Tibial artery (tissue), 4 donors: ENCODE results near the gene GPATCH11.

ENCODE experiments used
- DNase-seq, 2 donors: peaks; one replicate each; pipeline ENCODE4 v3.0.0-alpha.2; 2019
- H3K27ac ChIP-seq, 2 donors: fragments of 200-600 bp; sonication (generic) in 1 of 2; 1 replicate in 1 of 2; 2 replicates in 1 of 2; pipeline ENCODE4 v1.5.1; 2018 to 2019; ENCODE audit warnings: mild to moderate bottlenecking in 1 of 2
- H3K27me3 ChIP-seq, 2 donors: fragments of 200-600 bp; sonication (generic) in 1 of 2; one replicate each; pipeline versions ENCODE4 v1.5.1 to v1.6.0; 2016 to 2019
- H3K36me3 ChIP-seq, 3 donors: fragments of 200-600 bp; sonication (generic) in 2 of 3; one replicate each; pipeline ENCODE4 v1.5.1; 2016 to 2019; ENCODE audit warnings: mild to moderate bottlenecking in 2 of 3
- H3K4me1 ChIP-seq, 4 donors: fragments of 200-600 bp; sonication (generic) in 2 of 4; 1 replicate in 3 of 4; 2 replicates in 1 of 4; pipeline ENCODE4 v1.5.1; 2016 to 2019
- H3K4me3 ChIP-seq, 2 donors: fragments of 200-600 bp; sonication (generic) in 1 of 2; 1 replicate in 1 of 2; 2 replicates in 1 of 2; pipeline ENCODE4 v1.5.1; 2018 to 2019; ENCODE audit warnings: mild to moderate bottlenecking in 2 of 2
- H3K9me3 ChIP-seq, 3 donors: fragments of 200-600 bp; sonication (generic) in 1 of 3; one replicate each; pipeline ENCODE4 v1.5.1; 2016 to 2019
- intact Hi-C: fragments of 100-400 bp; cut with DNase I; formaldehyde crosslinking; loops from one replicate; pipeline ENCODE4 v1.15.0; 2023; ENCODE audit warnings: low total_unique reads
- TF ChIP-seq, protein P1 (sequence below), 2 experiments: fragments of 200-600 bp in 1 of 2; fragments of 450-650 bp in 1 of 2; IDR thresholded peaks; one replicate each; pipeline ENCODE4 v1.5.1; 2017 to 2019; ENCODE audit warnings: antibody characterized with exemption in 2 of 2, mild to moderate bottlenecking in 1 of 2, moderate library complexity in 1 of 2

GPATCH11 gene

DNA sequence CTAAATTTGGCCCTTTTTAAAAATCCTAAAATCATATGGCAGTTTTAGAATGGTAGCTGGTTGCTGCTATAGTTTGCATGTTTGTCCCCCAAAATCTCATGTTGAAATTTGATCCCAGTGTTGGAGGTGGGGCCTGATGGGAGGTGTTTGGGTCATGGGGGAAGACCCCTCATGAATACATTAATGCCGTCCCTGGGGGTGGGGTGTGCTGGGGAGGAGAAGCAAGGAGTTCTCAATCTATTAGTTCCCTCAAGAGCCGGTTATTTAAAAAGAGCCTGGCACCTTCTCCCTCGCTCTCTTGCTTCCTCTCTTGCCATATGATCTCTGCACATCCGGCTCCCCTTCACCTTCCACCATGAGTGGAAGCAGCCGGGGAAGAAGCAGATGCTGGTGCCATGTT, 20.8 kb downstream of the GPATCH11 start:
- peaks cover 43 to 74% (median 71%) of the 10 kb centered on the region in 3 donors for H3K36me3 ChIP-seq
- intact Hi-C loops = no loop called here
- H3K9me3 ChIP-seq = no peaks in the 10 kb centered on the region

DNA sequence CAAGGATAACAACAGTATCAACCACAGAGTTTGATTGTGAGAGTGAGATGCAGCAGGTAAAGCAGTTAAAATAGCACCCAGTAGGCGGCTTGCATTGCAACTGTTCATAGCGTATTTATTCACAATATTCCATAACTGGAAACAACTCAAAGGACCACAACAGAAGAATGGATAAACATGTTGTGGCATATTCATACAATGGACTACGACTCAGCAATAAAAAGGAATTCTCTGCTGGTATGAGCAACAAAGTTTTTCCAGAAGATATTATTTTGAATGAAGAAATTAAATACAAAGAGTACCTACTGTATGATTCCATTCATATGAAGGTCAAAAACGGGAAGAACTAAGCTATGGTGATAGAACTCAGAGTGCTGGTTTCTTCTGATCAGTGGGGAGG, 25.2 kb downstream of the GPATCH11 start:
- TF ChIP-seq, protein P1, sequence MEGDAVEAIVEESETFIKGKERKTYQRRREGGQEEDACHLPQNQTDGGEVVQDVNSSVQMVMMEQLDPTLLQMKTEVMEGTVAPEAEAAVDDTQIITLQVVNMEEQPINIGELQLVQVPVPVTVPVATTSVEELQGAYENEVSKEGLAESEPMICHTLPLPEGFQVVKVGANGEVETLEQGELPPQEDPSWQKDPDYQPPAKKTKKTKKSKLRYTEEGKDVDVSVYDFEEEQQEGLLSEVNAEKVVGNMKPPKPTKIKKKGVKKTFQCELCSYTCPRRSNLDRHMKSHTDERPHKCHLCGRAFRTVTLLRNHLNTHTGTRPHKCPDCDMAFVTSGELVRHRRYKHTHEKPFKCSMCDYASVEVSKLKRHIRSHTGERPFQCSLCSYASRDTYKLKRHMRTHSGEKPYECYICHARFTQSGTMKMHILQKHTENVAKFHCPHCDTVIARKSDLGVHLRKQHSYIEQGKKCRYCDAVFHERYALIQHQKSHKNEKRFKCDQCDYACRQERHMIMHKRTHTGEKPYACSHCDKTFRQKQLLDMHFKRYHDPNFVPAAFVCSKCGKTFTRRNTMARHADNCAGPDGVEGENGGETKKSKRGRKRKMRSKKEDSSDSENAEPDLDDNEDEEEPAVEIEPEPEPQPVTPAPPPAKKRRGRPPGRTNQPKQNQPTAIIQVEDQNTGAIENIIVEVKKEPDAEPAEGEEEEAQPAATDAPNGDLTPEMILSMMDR (IDR thresholded peaks at IDR 0.05) = no peak
- H3K4me3 ChIP-seq = no peak overlapping the region
- no peaks in the 10 kb centered on the region for H3K4me1 ChIP-seq
- H3K27me3 ChIP-seq = no peaks in the 10 kb centered on the region
- intact Hi-C loops = no loop called here
- H3K27ac ChIP-seq = no peak overlapping the region
- H3K36me3 ChIP-seq = peaks cover 42 to 75% (median 65%) of the 10 kb centered on the region in 3 donors
- H3K9me3 ChIP-seq = no peaks in the 10 kb centered on the region
- DNase-seq = no peak

More for the DNA sequence above, 20.8 kb downstream of the GPATCH11 start:
- H3K27ac ChIP-seq = no peak overlapping the region
- H3K4me1 ChIP-seq = peaks cover 0 to 10% (median 0%) of the 10 kb centered on the region in 4 donors
- H3K27me3 ChIP-seq = no peaks in the 10 kb centered on the region
- DNase-seq = no peak
- TF ChIP-seq, protein P1 (IDR thresholded peaks at IDR 0.05) = no peak
- no peak overlapping the region for H3K4me3 ChIP-seq

DNA sequence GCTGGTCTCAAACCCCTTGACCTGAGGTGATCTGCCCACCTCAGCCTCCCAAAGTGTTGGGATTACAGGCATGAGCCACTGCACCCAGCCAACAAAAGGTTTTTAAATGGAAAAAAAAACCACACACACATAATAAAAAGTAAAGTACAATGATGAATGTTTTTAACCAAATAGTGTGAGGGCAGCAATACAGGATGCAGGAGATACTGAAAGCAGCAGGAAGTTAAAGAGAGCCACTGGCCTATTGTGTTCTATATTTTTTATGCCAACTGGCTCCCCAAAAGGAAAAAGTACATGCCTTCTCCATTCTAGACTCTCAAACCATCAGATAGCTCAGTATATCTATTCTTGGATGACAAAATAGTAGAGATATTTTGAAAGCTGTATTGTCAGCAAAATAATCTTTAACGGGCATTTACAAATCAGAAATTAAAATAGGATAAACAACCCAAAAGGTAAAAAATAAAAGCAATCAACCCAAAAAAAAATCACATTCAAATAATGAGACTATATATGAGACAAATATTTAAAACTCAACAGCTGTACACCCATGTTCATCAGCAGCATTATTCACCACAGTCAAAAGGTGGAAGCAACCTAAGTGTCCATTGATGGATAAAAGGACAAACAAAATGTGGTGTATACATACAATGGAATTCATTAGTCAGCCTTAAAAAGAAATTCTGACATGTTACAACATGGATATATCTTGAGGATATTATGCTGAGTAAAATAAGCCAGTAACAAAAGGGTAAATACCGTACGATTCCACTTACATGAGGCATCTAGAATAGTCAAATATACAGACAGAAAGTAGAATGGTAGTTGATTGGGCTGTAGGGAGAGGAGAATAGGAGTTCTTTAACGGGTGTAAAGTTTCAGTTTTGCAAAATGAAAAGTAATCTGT, 26.2 kb downstream of the GPATCH11 start:
- Histone ChIP-seq H3K9me3 (no peaks in the 10 kb centered on the region), H3K27me3 (no peaks in the 10 kb centered on the region), H3K36me3 (peaks cover 42 to 71% (median 63%) of the 10 kb centered on the region in 3 donors), H3K27ac (no peak overlapping the region), H3K4me3 (no peak overlapping the region), H3K4me1 (no peaks in the 10 kb centered on the region)
- TF ChIP-seq, protein P1 (IDR thresholded peaks at IDR 0.05) = no peak
- no peak for DNase-seq
- intact Hi-C loops = no loop called here

DNA sequence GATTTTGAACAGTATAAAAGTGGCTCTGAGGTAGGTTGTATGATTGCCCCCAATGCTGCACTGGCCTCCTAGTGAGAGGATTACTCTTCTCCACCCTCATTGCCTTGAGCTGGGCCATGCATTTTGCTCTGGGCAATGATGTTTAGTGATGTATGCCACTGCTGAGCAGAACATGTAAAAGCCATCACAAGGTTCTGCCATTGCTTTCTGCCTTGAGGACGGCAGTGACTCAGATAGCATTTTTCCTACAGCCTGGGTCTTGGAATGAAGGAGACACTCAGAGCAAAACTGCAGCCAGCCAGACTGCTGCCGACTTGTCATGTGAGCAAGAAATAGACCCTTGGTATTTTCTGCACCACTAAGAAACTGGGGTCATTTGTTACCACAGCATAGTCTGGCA, 27.6 kb downstream of the GPATCH11 start:
- H3K9me3 ChIP-seq = no peaks in the 10 kb centered on the region
- H3K4me3 ChIP-seq = no peak overlapping the region
- H3K27me3 ChIP-seq = no peaks in the 10 kb centered on the region
- intact Hi-C loops = no loop called here
- no peak overlapping the region for H3K27ac ChIP-seq
- TF ChIP-seq, protein P1 (IDR thresholded peaks at IDR 0.05) = no peak
- H3K36me3 ChIP-seq = peaks cover 41 to 72% (median 61%) of the 10 kb centered on the region in 3 donors
- no peak for DNase-seq
- no peaks in the 10 kb centered on the region for H3K4me1 ChIP-seq

DNA sequence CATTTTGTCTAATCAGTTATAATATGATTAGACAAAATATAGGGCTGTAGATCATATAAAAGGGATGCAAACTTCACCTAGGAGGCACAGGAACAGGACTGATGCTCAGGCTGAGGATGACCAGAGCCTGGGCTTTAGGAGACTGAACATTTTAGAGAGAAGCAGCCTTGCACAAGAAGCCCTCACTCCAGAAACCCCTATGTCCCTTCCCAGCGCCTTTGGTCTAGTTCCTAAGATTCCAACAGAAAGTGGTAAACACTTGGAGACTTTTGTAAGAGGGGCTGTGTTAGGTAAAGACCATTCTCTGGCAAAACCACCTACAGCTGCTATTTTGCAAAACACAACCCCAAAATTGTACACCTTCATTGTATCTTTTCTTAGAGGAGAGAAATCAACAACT, 33.2 kb downstream of the GPATCH11 start:
- H3K9me3 ChIP-seq = no peaks in the 10 kb centered on the region
- no peaks in the 10 kb centered on the region for H3K4me1 ChIP-seq
- H3K36me3 ChIP-seq = peaks cover 26 to 77% (median 47%) of the 10 kb centered on the region in 3 donors
- TF ChIP-seq, protein P1 (IDR thresholded peaks at IDR 0.05) = no peak
- intact Hi-C loops = no loop called here
- H3K27ac ChIP-seq = no peak overlapping the region
- no peak overlapping the region for H3K4me3 ChIP-seq
- no peaks in the 10 kb centered on the region for H3K27me3 ChIP-seq
- no peak for DNase-seq
